Stimulated activated CD8-positive, alpha-beta memory T cell treated with anti-CD3 and anti-CD28 coated beads, Interleukin-7, amount 100 ng/mL, for 4 hours (primary cell): ENCODE results near the gene SERINC3.

Experiments
- DNase-seq, 2 donors: peaks; one replicate each; pipeline ENCODE4 v3.0.0-alpha.2; 2020; ENCODE audit warnings: low read depth in 2 of 2

The SERINC3 gene

GRCh38 chr20:44532981-44533331, 11.1 kb upstream of the SERINC3 start:
- DNase-seq, result no peak

DNA sequence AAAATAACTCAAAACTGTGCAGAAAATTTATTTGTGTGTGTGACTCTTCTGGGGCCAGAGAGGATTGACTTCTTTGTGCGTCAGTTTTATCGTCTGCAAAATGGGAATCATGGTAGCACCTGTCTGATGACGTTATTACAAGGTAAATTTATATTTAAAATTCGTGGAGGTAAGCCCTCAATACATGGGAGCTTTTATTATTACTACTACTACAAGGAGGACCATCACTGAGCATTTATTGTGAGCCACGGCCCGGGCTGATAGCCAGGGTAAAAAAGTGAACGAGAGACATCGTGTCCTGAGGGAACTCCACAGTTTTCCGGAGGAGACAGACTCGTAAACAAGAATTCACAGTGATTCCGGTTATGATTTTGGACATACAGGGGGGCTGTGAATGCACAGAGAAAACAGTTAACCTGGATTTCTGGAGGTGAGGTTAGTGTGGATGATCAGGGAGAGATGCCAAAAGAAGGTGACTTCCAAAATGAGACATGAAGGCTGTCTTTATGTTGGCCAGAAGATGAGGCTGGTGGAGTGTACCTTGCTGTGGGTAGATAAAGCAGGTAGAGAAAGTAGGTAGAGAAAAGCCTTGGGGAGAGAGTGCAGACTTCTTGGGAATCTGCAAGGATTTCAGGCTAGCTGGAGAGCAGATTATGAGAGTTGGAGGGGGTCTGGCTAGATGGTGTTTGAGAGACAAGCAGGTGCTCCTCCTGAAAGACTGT, 10.6 kb upstream of the SERINC3 start:
- DNase-seq, result no peak

GRCh38 chr20:44528309-44528708, 6.4 kb upstream of the SERINC3 start:
- no peak for DNase-seq

- no peak for DNase-seq
Observed at GRCh38 chr20:44527716-44528199, 5.9 kb upstream of the SERINC3 start.

DNA sequence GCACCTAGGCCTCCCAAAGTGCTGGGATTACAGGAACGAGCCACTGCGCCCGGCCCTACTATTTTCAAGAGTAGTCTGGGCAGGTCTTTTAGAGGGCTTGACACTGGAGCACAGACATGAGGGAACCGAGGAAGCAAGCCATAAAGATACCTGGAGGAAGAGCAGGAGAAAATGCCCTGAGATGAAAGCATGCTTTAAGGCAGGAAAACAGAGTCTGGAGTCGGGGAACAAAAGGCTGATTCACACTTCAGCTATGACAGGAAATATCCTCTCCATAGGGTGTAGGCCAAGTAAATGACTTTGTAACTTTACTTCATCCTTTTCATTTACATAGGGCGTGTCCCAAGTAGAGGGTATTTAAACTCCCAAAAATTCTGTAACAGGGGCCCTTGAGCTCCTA, 4.3 kb upstream of the SERINC3 start:
- DNase-seq, result no peak

- no peak for DNase-seq
Observed at GRCh38 chr20:44523746-44524145, 1.9 kb upstream of the SERINC3 start.

DNA sequence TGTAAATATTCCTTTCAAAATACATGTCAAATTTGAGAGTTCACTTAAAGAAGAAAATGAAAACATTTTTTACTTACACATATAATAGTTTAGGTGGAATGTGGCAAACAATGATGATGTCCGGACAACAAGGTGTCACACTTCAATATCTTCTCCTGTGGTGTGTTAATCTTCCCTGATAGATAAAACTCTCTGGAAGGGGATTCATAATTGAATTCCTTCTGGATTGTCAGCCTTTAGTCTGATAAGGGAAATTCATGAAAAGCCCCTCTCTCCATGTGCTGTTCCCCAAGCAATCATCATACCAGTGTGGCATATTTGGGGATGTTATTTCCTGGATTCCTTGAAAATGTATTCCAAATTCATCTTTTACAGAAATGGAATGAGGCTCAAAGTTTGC, 971 bp upstream of the SERINC3 start:
- no peak for DNase-seq

GRCh38 chr20:44520881-44521280, 989 bp downstream of the SERINC3 start:
- DNase-seq, result no peak

DNA sequence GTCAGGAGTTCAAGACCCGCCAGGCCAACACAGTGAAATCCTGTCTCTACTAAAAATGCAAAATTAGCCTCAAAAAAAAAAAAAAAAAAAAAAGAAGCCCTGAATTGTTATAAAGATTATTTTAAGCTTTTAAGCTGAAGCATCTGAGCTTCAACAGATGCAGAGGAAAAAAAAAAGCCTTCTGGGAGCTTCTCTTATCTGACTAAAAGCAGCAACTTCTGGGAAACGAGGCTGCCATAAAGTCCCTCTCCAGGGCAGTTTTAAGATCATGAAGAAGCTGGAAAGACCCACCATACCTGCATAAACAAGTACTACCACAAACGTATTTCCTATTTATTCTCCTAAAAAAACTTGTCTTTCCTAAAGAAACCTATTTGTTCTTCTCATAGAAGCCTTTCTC, 3.6 kb downstream of the SERINC3 start:
- DNase-seq, result no peak

DNA sequence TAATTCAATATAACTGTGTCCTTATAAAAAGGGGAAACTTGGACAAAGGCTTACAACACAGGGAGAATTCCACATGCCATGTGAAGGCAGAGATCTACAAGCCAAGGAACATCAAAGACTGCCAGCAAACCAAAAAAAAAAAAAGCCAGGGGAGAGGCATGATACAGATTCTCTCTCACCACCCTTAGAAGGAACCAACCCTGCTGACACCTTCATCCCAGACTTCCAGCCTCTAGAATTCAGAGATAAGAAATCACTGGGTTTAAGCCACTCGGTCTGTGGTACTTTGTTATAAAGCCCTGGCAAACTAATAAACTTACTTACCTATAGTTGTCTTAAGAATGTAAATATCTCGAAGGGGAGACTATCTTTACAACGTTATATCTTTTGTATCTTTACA, 4.4 kb downstream of the SERINC3 start:
- no peak for DNase-seq

- DNase-seq, result no peak
Observed at GRCh38 chr20:44516491-44516890, 5.4 kb downstream of the SERINC3 start.

GRCh38 chr20:44513871-44514270, 8.0 kb downstream of the SERINC3 start:
- DNase-seq, result no peak

- DNase-seq, result no peak
Observed at GRCh38 chr20:44509762-44510161, 12.1 kb downstream of the SERINC3 start.

DNA sequence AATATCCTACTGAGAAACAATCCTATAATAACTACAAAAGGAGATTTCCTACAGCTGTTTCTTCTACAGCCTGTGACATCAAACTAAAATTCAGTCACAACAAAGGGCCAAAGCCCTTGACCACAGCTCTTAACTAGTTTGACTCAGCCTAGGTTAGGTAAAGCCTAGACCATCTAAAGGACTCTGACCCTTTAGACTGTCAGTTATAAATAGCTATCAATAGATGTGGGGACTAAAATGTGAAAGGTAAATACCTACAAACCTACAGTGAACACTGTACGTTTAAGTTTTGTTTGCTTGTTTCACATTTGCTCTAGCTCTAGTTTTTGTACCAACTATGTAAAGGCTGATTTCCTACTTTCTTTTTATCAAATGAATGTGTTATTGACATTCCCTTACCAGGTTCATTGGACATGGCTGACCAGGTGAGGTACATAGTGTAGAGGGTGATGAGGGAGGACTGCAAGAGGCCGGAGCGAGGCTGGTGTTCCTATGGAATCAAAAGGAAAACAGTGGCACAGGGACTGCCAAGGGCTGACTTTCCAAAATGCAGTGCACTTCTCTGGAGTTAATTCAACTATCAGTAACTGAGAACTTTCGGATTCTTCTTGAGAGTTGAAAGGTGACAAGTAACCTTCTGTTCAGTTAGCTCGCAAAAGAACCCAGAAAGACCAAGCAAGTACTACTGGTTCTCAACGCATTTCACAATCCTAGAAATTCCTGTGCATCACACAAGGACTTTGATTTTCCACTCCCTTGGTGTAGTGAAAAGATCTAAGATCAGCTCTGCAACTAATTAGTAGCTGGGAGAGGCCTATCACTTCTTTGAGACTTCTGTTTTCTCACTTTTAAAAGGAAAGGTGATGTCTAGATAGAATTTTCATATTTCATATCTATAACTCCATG, 17.2 kb downstream of the SERINC3 start:
- DNase-seq, result no peak

DNA sequence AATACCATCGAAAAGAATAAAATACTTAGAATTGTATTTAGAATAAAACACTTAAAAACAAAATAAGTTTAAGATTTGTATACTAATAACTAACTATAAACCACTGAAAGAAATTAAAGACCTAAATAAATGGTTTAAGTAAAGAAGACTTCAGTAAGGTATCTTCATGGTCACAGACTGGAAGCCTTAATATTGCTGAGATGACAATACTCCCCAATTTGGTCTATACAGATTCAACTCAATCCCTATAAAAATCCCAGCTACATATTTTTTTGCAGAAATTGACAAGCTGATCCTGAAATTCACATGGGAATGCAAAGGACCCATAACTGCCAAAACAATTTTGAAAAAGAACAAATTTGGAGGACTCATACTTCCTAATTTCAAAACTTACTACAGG, 18.9 kb downstream of the SERINC3 start:
- no peak for DNase-seq

DNA sequence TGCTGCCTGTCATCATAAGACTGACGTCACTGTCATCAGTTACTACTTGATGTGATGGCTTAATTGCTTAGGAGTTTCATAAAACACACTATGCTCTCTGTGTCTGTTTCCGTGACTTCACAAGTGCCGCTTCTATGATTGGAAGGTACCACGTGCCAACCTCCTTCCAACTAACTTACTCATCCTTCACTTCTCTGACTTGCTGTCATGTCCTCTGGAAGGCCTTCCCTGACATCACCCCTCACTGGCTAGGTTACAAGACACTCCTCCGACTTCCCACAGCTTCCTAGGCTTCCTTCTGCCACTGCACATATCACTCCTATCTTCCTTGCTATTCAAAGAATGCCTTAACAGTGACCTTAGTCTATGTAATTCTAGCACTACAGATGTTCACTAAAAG, 20.4 kb downstream of the SERINC3 start:
- no peak for DNase-seq

GRCh38 chr20:44500221-44500620, 21.6 kb downstream of the SERINC3 start:
- DNase-seq, result no peak

GRCh38 chr20:44497761-44498160, 24.1 kb downstream of the SERINC3 start:
- no peak for DNase-seq

- no peak for DNase-seq
Observed at GRCh38 chr20:44496976-44497375, 24.9 kb downstream of the SERINC3 start.

DNA sequence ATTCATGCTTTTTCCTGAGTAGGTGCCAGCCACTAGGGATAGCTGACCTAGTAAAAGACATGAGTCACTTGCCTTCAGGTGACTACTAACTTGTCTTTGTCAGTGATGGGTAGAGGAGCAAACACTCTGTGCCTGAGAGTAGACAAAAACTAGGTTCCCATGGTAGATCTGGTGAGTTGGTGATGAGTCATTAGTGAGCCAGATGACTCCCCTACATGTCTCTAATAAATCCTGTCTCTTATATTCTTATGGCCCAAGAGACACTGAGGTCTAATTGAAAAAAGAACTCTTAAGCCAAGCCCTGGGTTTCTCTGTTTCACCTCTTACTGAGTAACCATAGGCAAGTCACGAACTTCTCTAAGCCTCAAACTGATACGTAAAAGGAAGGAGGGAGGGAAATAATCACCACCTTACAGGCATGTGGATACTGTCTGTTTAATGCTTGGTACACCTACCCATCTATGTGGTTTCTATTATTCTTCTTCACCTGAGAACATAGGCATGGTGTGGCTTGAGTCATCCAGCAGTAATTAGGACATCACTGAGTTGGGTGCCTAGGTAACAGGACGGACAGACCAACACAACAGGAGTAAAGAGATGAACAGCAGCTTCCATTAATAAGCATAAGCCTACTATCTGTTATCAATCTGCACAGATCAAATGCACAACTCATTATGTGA, 25.9 kb downstream of the SERINC3 start:
- no peak for DNase-seq

DNA sequence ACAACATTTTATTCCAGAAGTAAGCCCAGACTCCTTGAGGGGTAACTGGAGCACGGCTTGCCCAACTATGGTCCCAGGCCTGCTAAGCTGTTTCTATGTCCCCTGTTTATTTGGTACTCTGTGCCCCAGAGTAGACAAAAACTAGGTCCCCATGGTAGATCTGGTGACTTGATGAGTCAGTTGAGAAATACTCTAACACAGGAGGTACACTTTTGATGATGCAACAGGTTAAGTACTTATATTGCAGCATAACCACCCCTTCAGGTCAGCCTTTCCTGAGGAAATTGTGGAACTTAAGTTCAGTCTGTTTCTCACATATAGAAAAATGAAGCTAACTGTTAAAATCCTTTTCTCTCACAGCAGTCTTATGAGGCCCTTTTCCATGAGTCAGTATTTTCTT, 26.6 kb downstream of the SERINC3 start:
- no peak for DNase-seq

- DNase-seq, result no peak
Observed at GRCh38 chr20:44494681-44495080, 27.2 kb downstream of the SERINC3 start.

GRCh38 chr20:44494266-44494665, 27.6 kb downstream of the SERINC3 start:
- DNase-seq, result no peak
